GM19023 (cell line): ENCODE results near the gene ANKMY1.
"Not testable (repeated sequence)": the region's sequence is repeated elsewhere in the genome, so short reads cannot be mapped to it uniquely, and the experiment has no call there.

Experiments used
- ATAC-seq: cut with Tn5 transposase; IDR thresholded peaks from one replicate; pipeline ENCODE4 v1.9.1; 2021; ENCODE audit warnings: mild to moderate bottlenecking, moderate library complexity; ENCODE audit not compliant: unreplicated experiment

The ANKMY1 gene

DNA sequence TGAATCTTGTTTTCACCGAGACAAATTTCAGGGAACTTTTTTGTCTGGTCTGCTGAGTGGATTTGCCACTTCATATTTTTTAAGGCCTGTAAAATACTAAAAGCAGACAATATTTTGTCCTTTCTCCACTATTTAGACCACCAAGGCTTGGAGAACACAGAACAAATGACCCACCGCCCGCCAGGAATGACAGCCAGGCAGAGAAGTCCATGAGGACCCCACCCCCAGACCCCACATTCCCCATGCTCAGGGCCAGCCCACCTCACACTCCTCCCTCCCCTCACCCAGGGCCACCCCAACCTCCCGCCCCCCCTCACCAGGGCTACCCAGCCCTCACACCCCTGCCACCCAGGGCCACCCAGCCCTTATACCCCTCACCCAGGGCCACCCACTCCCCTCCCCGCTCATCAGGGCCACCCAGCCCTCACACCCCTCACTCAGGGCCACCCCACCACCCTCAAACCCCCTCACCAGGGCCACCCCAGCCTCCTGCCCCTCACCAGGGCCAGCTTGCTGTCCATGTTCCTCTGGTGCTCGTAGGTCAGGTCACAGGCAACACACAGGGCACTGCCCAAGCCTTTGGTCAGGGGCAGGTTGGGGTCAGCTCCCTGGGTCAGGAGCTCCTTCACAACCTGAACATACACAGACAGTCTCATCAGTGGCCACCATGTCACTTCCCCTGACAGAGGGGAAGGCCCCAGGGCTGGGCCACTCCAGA, 50.6 kb downstream of the ANKMY1 start:
- no peak for ATAC-seq

DNA sequence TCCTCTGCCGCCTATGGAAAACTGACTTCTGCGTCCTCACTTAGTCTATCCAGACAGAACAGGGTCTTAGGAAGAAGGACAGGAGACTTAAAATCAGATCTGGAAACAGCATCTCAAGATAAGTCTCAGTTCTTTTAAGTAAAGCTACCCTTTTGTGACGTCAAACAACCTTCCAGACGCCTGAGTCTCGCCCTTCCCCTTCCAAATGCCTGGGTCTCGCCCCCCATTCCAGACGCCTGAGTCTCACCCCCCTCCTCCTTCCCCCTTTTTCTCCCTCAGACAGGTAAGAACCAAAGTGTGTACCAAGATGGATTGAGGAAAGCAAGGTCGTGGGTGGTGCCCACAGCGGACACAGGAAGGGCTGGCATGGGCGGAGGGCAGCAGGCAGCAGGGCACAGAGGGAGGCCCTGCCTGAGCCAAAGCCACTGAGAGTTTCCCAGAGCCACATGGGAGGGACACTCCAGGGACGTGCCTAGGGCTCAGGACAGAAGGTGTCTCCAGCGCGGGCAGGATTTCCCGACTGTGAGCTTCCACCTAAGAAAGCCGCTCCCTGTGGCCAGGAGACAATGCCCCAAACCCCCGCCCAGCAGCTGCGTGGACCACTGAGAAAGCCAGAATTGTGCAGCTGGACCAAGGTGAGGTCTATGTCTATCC, 51.3 kb downstream of the ANKMY1 start:
- ATAC-seq: no peak

DNA sequence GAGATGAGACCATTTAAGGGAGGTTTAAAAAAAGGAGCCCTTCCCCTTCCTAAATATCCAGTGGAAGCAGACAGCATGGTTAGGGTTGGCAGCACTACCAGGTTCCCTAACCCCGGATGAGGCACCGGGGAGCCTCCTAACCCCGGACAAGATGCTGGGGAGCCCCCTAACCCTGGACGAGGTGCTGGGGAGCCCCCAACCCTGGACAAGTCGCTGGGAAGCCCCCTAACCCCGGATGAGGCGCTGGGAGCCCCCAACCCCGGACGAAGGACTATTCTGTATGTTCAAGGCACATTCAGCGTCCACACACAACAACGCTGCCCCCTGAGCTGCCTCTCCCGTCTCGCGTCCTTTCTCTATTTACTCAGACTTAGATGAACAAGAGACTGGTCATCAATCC, 51.9 kb downstream of the ANKMY1 start:
- ATAC-seq: no peak

DNA sequence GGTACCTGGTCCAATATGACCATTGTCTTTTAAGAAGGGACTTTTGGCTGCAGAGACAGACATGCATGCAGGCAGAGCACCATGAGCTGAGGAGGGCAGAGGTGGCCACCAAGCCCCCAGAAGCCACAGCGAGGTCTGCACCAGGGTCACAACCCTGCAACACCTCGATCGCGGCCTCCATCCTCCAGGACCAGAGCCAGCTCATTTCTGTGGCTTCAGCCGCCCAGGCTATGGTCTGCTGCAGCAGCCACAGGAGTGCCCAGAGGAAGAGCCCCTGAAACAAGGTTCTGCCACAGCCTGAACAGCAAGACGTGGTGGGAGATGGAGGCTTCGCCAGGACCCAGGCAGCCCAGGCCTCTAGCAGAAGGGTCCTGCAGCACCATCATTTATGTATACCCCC, 53.9 kb downstream of the ANKMY1 start:
- no peak for ATAC-seq

DNA sequence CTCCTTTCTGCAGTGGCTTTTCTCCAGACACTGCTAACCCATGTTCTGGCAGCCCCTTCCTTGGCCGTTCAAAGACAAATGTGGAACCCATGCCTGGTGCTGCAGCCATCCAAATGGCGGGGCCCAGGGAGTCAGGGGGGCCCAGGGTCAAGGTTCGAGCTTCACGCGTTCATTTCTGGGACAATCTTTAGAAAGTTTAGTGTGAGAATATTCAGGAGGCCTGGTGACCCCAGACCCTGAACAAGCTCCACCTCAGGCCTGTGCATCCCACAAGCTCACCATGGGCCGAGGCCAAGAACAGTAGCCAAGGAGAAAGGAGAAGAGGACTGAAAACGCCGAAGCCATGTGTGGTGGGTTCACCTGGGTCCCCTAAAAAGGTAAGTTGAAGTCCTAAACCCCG, 54.4 kb downstream of the ANKMY1 start:
- no peak for ATAC-seq

DNA sequence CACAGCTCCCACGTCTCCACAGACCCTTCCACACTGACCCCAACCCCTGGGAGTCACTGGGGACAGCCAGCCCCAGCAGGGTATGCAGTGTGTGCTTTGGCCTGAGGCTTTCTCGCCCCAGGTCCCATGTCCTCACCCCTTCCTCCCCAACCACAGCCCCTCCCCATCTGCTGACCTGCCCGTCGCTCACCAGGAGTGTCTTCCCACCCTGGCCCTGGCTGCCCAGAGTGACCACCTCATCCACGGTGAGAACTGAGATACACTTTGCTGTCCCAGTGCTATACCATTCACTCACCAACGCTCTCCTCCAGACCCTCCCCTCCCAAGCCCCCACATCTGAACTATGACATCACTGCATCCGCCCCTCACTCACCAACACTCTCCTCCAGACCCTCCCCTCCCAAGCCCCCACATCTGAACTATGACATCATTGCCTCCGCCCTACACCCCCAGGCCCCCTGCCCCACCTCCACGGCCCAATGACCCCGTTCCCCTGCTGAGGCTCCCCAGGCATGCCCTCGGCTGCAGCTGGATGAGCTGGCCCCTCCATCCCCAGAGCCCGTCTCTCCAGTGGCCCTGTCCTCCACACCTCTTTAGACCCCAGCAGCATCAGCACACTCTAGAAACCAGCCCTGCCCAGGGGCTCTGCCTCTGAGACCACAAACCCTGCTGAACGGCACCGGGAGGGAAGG, 55.2 kb downstream of the ANKMY1 start:
- ATAC-seq: no peak

DNA sequence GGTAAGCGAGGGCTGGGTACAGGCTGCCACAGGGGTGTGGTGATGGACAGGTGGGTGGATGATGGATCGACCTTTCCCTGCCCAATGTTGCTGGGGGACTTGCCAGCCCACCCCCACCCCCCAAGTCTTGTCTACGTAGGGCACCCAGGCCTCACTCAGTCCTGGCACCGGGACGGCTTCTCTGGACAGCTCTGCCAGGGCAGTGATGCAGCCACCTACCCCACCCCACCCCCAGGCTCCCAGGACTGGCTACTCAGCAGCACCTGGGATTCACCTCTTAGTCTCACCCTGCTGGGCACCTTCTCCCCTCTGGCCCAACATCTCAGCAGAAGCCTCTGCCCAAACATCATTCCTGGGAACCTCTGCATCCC, 55.7 kb downstream of the ANKMY1 start:
- no peak for ATAC-seq

DNA sequence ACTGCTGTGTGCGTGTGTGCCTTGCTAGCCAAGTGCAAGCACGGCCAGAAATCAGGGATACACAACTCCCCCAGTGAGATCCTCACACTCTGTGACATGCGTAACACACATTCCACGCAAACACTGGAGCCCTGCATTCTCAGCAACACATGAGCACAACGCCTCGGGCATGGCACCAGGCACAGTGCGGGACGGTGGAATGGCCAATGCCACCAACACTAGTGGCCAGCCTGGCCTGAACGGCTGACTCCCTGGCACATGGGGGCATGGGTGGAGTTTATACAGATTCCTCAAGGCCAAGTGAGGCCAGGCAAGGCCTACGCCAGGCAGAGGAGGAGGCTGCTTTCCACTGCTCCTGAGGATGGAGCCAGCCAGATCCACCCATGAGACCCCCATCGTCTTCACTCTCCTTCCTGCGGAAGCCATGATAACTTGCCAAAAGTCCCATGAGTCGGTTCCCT, 56.2 kb downstream of the ANKMY1 start:
- no peak for ATAC-seq

DNA sequence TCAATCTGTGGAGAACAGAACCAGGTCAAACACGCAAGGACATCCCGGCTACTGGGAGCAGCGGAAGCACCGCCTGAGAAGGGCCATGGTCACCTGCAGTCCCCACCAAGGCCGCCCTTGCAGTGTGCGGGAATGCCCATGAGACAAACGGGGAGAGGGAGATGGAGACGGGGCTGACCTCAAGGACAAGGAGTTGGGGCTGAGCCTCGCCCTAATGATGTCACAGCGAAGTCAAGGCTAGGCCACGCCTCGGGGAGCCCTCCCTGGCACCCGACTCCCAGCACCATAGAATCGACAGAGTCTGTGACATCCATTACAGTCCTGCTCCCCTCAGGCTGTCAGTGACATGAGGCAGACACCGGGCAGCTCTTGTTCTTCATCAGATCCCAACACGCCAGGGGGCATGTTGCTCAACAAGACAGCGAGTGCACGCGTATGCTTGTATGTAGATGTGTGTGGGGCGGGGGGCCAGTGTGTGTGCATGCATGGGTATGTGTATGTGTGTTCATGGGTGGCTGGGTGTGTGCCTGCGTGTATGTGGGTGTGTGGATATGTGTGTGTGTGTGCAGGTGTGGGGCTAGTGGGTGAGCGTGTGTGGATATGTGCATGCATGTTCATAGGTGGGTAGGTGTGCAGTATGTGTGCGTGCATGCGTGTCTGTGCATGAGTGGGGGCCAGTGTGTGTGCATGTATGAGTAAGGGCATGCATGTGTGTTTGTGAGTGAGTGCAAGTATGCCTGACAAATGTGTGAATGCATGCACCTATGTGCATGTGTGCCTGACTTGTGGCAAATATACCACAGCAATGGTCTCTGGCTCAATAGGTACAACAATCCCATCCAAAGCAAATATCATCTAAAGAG, 57.0 kb downstream of the ANKMY1 start:
- no peak for ATAC-seq

DNA sequence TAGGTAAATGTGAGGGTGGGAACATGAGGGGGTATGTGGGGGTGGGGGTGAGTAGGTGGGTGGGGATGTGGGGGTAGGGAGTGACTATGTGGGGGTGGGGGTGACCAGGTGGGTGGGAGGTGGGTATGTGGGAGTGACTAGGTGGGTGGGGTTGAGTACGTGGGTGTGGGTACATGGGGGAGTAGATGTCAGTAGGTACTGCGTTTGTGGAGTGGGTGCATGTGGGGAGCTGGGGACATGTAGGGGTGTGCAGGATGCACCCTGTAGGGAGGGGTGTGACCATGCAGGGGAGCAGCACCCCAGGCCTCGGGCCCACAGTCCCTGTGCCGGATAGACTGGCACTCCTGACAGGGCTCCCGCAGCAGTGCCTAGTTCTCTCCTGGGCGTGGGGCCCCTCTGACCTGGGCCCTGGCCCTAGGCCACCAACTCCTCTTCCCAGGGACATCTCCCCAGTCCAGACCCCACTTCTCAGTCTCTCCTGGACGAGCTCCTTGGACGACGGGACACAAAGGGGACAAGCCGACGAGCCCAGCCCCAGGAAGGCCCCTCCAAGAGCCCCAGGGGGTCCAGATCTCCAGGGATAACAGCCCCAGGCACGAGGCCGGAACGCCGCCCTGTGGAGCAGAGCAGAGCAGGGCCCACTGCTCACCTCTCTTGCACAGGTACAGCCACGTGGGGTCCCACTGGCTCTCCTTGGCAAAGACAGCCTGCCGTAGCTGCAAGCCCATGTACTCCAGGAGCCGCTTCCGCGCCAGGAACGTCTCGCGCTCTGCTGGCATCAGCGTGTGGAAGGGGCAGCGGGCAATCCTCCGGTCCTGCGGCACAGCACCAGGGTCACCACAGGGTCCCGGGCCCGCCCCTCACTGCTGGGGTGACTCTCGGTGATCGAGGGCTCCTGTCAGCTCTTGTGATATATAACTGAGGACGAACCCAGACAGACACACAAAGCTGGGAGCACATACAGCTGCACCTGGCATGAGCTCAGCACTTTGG, 58.2 kb downstream of the ANKMY1 start:
- no peak for ATAC-seq

DNA sequence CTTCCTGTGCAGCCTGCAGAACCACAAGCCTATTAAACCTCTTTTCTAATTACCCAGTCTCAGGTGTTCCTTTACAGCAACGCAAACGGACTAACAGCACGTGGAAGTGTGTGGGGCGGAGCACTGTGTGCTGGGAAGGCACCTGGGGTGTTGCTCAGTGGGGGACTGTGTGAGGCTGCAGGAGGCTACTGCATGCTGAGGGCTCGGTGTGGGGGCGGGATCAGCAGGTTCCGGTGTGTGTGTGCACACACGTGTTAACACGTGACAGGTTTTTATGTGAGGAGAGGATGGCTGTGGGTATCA, 58.9 kb downstream of the ANKMY1 start:
- no peak for ATAC-seq

DNA sequence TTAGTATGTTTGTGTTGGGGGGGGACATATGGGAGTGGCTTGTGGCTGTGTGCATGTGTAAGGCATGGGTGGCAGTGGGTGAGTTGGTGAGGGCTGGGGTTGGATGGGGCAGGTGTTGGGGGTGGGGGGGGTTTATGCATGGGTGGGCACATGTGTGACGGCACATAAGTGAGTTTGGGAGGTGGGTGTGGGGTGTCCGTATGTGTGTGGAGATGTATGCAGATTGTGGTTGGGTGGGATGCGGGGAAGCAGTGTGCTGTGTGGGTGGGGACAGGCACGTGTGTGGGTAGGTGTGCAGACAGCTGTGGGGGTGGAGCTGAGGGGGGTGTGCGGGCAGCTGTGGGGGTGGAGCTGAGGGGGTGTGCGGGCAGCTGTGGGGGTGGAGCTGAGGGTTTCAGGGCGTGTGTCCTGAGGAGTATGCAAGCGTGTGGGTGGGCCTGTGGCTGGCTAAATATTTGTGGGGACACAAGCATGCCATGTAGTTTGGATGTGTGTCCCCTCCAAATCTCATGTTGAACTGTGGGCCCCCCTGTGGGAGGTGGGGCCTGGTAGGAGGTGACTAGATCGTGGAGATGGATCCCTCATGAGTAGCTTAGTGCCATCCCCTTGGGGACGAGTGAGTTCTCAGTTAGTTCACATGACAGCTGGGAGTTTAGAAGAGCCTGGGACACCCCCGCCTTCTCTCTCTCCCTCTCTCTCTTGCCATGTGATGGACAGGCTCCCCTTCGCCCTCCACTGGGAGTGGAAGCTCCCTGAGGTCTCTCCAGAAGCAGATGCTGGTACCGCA, 59.4 kb downstream of the ANKMY1 start:
- ATAC-seq: no peak

DNA sequence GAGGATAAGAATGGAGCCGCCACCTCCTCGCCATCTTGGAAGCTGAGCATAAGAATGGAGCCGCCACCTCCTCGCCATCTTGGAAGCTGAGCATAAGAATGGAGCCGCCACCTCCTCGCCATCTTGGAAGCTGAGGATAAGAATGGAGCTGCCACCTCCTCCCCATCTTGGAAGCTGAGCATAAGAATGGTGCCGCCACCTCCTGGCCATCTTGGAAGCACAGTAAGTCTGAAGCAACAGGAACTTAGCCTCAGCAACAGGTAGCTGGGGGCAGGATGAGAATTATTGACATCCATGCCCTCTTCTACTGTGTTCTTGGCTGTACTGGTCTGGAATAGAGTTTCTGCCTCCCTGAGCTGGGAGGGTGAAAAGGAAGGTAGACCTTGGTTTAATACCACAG, 60.7 kb downstream of the ANKMY1 start:
- ATAC-seq: not testable (repeated sequence)

DNA sequence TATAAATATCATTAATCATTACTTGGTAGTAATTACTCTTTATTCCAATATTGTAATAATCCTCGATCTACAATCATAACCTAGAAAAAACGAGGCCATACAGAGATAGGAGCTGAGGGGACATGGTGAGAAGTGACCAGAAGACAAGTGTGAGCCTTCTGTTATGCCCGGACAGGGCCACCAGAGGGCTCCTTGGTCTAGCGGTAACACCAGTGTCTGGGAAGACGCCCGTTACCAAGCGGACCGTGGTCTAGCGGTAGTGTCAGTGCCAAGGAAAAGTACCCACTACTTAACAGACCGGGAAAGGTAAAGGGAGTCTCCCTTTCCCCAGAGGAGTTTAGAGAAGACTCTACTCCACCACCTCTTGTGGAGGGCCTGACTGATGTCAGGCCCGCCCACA, 62.8 kb downstream of the ANKMY1 start:
- ATAC-seq: not testable (repeated sequence)

DNA sequence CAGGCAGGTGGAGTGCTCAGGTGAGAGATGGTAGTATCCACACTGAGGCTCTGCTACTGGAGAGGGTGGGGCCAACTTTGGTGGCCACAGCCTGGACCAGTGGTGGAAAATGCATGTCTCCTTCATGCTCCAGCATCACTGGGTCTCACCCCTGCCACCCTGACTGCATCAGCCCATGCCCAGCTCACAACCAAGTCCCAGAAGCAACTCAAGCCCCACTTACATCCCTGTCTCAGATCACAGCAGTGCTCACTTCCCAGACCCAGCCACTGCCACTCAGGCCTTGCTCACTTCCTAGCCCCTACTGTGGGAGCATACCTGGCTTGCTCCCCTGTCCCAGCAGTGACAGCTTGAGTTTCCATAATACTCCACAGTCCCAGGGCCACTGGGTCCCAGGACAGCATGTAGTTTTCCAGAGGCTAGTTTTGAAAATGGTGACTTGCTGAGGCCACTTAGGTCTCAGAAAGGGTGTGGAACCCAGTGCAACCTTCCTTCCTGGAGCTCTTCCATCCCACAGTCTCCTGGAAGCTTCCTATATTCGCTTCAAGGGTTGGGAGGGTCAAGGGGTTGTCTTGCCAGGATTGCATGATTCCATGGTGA, 63.5 kb downstream of the ANKMY1 start:
- ATAC-seq: no peak

DNA sequence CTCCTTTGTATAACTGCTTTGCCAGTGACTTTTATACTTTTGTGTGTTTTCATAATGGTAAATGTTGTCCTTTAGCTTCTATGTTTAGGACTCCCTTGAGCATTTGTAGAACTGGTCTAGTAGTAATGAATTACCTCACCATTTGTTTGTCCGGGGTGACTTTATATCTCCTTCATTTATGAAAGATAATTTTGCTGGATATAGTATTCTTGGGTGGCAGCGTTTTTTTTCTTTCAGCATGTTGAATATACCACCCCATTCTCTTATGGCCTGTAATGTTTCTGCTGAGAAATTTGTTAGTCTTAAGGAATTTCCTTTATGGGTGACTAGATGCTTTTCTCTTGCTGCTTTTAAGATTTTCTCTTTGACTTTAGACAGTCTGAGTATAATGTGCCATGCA, 66.3 kb downstream of the ANKMY1 start:
- ATAC-seq: no peak

DNA sequence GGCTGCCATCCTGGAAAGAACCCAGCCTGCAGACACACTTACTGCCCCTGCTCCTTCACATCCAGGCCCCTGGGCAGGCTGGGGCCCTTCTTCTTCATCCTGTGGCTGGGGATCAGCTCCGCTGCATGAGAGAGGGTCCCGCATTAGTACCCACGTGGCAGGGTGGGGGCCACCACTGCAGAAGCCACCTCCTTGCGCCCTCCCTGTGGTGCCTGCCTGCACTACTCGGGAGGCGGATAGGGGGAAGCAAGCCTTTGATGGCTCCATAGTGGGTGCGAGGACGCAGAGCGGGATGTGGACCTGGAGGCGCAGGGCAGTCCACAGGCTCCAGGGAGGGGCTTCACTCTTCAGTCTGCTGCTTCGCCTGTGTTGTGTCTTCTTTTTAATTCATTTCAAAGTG, 75.6 kb downstream of the ANKMY1 start:
- ATAC-seq: no peak

DNA sequence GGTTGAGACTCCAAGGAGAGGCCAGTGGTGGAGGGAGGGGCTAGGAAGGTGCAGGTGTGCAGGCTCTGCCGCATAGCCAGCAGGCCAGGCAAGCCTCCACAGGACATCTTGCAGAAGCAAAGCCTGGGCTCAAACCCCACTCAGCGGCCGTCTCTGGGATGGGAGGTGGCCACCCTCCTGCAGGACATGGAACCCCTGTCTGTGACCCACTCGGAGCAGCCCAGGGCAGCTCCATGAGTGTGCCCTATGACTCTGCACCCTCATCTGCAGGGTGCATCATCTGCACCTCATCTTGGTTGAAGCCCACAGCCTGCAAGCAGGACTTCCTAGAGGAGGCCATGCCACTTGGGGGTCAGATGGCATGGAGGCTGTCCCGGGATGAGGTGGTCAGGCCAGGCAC, 76.1 kb downstream of the ANKMY1 start:
- no peak for ATAC-seq
